ENCODE data around the gene EXD2. TPM values are rescaled to one million over a fixed set of nuclear protein-coding genes. Genes with fewer than 3 reads are reported as not detected.
"Not testable (repeated sequence)": the region's sequence is repeated elsewhere in the genome, so short reads cannot be mapped to it uniquely, and the experiment has no call there.

The EXD2 gene
- total RNA-seq, 1 donor from 2014 or later = 21.0 TPM

DNA sequence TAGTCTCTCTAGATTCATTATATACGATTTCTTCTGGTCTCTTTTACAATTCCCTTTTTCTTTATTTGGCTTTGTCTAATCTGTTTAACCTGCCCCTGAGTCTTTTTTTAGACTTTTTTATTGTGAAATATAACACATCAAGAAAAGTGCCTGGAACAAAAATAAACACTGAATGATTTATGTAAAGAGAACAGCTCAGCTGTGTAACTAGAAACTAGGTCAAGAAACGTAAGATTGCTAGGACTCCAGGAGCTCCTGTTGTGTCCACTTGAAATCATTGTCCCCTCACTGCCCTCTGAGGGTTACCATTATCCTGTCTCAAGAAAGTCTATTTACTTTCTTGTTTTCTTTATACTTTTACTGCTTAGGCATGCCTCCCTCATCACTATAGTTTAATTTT is 23.1 kb downstream of the EXD2 start:
- no peaks in the 10 kb centered on the region for H3K27me3 Mint-ChIP-seq (ENCODE audit: unreplicated experiment)
- DNase-seq (ENCODE audit: low spot score) = no peak
- no peak overlapping the region for H3K27ac Mint-ChIP-seq (ENCODE audit: unreplicated experiment)
- H3K36me3 Mint-ChIP-seq (ENCODE audit: low read depth, unreplicated experiment) = peaks cover 14% of the 10 kb centered on the region
- no peaks in the 10 kb centered on the region for H3K9me3 Mint-ChIP-seq (ENCODE audit: unreplicated experiment)
- no peak overlapping the region for H3K4me3 Mint-ChIP-seq (ENCODE audit: unreplicated experiment)
- TF ChIP-seq, protein P1, sequence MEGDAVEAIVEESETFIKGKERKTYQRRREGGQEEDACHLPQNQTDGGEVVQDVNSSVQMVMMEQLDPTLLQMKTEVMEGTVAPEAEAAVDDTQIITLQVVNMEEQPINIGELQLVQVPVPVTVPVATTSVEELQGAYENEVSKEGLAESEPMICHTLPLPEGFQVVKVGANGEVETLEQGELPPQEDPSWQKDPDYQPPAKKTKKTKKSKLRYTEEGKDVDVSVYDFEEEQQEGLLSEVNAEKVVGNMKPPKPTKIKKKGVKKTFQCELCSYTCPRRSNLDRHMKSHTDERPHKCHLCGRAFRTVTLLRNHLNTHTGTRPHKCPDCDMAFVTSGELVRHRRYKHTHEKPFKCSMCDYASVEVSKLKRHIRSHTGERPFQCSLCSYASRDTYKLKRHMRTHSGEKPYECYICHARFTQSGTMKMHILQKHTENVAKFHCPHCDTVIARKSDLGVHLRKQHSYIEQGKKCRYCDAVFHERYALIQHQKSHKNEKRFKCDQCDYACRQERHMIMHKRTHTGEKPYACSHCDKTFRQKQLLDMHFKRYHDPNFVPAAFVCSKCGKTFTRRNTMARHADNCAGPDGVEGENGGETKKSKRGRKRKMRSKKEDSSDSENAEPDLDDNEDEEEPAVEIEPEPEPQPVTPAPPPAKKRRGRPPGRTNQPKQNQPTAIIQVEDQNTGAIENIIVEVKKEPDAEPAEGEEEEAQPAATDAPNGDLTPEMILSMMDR (IDR thresholded peaks at IDR 0.05; ENCODE audit: unreplicated experiment) = no peak
- H3K4me1 Mint-ChIP-seq (ENCODE audit: unreplicated experiment) = no peaks in the 10 kb centered on the region

DNA sequence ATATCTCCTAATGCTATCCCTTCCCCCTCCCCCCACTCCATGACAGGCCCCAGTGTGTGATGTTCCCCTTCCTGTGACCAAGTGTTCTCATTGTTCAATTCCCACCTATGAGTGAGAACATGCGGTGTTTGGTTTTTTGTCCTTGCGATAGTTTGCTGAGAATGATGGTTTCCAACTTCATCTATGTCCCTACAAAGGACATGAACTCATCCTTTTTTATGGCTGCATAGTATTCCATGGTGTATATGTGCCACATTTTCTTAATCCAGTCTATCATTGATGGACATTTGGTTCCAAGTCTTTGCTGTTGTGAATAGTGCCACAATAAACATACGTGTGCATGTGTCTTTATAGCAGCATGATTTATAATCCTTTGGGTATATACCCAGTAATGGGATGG is 26.4 kb downstream of the EXD2 start:
- not testable (repeated sequence) for H3K27ac Mint-ChIP-seq (ENCODE audit: unreplicated experiment); DNase-seq (ENCODE audit: low spot score); H3K9me3 Mint-ChIP-seq (ENCODE audit: unreplicated experiment); H3K27me3 Mint-ChIP-seq (ENCODE audit: unreplicated experiment); H3K4me1 Mint-ChIP-seq (ENCODE audit: unreplicated experiment); H3K4me3 Mint-ChIP-seq (ENCODE audit: unreplicated experiment)
- peaks cover 14% of the 10 kb centered on the region for H3K36me3 Mint-ChIP-seq (ENCODE audit: low read depth, unreplicated experiment)

DNA sequence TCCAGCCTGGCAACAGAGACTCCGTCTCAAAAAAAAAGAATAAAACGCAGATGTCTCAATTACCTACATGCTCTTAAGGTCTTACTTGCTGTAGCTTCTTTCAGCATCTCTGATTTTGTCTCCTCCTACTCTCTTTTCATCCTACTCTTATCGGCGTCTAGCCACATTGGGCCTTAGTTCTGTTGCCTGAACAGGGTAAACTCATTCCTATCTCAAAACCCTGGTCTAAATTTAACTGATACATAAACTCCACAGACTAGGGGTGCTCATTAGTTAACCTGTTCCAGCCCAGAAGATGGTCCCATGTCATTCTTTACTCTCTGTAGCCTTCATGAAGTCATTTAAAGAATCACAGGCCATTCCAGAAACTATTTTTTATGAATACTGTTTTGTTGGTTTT is 33.6 kb downstream of the EXD2 start:
- Mint-ChIP-seq H3K4me3 (ENCODE audit: unreplicated experiment) (no peak overlapping the region), H3K36me3 (ENCODE audit: low read depth, unreplicated experiment) (no peaks in the 10 kb centered on the region), H3K9me3 (ENCODE audit: unreplicated experiment) (no peaks in the 10 kb centered on the region), H3K4me1 (ENCODE audit: unreplicated experiment) (peaks cover 8% of the 10 kb centered on the region), H3K27ac (ENCODE audit: unreplicated experiment) (no peak overlapping the region), H3K27me3 (ENCODE audit: unreplicated experiment) (peaks cover under 1% of the 10 kb centered on the region)
- TF ChIP-seq, protein P1 (IDR thresholded peaks at IDR 0.05; ENCODE audit: unreplicated experiment) = no peak
- no peak for DNase-seq (ENCODE audit: low spot score)

DNA sequence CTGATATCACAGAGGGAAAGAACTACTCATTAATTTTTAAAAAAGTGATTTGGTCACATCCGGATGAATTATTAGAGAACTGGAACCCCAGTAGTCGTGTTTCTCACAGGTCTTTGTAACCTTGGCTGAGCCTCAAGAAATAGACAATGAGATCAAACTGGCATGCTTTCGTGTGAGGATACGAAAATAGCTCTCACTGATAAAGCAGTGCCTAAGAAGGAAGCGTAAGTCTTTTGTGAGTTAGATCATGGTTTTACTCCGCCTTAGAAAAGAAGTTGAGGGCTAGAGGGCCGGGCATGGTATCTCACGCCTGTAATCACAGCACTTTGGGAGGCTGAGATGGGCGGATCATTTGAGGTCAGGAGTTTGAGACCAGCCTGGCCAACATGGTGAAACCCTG is 34.9 kb downstream of the EXD2 start:
- H3K9me3 Mint-ChIP-seq (ENCODE audit: unreplicated experiment) = no peaks in the 10 kb centered on the region
- H3K27me3 Mint-ChIP-seq (ENCODE audit: unreplicated experiment) = no peaks in the 10 kb centered on the region
- peak overlapping the region; percentile 57 for H3K27ac Mint-ChIP-seq (ENCODE audit: unreplicated experiment)
- TF ChIP-seq, protein P1 (IDR thresholded peaks at IDR 0.05; ENCODE audit: unreplicated experiment) = no peak
- no peak overlapping the region for H3K4me3 Mint-ChIP-seq (ENCODE audit: unreplicated experiment)
- H3K36me3 Mint-ChIP-seq (ENCODE audit: low read depth, unreplicated experiment) = no peaks in the 10 kb centered on the region
- peaks cover 8% of the 10 kb centered on the region for H3K4me1 Mint-ChIP-seq (ENCODE audit: unreplicated experiment)
- DNase-seq (ENCODE audit: low spot score) = no peak

DNA sequence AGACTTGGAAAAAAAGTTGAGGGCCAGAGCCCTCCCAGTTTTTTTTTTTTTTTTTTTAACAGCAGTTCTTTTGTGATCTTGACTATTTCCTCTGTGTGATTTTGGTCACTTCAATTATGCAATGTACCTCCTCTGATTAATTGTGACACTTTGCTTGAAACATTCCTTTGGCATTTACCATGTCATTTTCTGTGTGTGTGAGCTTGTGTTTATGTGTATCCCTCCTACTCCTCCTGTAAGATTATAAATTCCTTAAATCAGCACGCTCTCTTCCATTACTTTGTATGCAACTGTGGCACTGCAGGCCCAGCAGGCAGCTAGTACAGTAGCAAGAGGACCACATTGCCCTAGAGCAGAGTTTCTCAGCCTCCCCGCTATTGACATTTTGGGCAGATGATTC is 35.4 kb downstream of the EXD2 start:
- H3K36me3 Mint-ChIP-seq (ENCODE audit: low read depth, unreplicated experiment) = no peaks in the 10 kb centered on the region
- H3K4me3 Mint-ChIP-seq (ENCODE audit: unreplicated experiment) = no peak overlapping the region
- H3K27me3 Mint-ChIP-seq (ENCODE audit: unreplicated experiment) = no peaks in the 10 kb centered on the region
- peaks cover 8% of the 10 kb centered on the region for H3K4me1 Mint-ChIP-seq (ENCODE audit: unreplicated experiment)
- TF ChIP-seq, protein P1 (IDR thresholded peaks at IDR 0.05; ENCODE audit: unreplicated experiment) = no peak
- no peak overlapping the region for H3K27ac Mint-ChIP-seq (ENCODE audit: unreplicated experiment)
- H3K9me3 Mint-ChIP-seq (ENCODE audit: unreplicated experiment) = no peaks in the 10 kb centered on the region
- no peak for DNase-seq (ENCODE audit: low spot score)

DNA sequence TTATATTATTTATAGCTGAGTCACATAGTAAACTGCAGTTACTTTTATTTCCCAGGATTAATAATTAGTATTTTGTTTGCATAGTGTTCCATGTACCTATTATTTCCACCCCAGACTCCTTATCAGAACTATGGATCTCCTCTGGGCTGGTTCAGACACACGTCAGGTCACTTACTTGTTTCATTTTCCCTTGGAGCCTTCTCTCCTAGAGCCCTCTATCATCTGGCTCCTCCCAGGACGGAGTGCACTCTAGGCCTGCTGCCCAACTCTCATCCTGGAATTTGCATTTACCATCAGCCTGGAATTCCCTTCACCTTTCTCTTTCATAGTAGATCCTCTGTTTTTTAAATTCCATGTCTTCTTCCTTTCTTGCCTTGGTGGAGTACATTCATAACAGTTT is 40.2 kb downstream of the EXD2 start:
- TF ChIP-seq, protein P1 (IDR thresholded peaks at IDR 0.05; ENCODE audit: unreplicated experiment) = no peak
- Mint-ChIP-seq H3K27ac (ENCODE audit: unreplicated experiment) (no peak overlapping the region), H3K4me1 (ENCODE audit: unreplicated experiment) (peaks cover 3% of the 10 kb centered on the region), H3K4me3 (ENCODE audit: unreplicated experiment) (no peak overlapping the region), H3K36me3 (ENCODE audit: low read depth, unreplicated experiment) (peaks cover 7% of the 10 kb centered on the region), H3K9me3 (ENCODE audit: unreplicated experiment) (no peaks in the 10 kb centered on the region), H3K27me3 (ENCODE audit: unreplicated experiment) (peaks cover 2% of the 10 kb centered on the region)
- no peak for DNase-seq (ENCODE audit: low spot score)

Measured in endothelial cell (in vitro differentiated cells).